ENCODE measurements around the gene IMMP2L.

DNA sequence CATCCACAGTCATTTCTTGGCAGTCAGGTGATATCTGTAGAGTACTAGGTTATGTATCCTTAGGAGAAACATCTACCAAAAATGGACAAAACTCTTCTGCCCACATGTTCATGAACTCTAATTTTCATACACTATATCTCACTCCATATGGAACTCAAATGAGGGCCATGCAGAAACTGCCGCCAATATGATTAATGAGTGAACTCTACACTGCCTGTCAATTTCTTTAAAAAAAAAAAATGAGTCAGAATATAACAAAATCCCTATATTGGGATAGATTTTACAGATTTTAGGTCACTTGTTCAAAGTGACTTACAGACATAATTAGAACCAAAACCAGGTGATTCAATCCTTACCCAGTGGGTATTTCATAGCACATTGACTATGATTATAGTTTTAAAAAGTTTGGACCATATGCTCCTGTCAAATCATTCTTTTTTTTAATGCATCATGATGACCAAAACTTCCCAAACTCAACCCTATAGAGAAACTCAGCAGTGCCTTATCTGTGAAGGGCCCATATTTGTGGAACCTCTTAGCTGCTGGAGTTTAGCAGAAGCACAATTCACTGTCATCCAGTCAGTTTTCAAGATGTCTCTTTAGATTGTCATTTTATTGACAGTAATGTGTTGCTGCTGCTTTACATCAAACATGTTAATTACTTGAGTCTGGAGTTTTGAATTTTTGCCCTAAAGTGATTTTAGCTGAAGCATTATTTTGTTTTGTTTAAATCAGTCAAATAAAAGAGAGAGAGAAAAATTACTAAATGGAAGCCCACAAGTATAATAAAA lies 460.2 kb downstream of the IMMP2L start:
- TF ChIP-seq EZH2phosphoT487 (IDR thresholded peaks at IDR 0.05; ENCODE audit: insufficient read depth, low read depth), result no peak
- no peak for TF ChIP-seq EZH2 (IDR thresholded peaks at IDR 0.05; ENCODE audit: insufficient read depth, poor library complexity, severe bottlenecking)

Data from GM23248 (cell line).